GM12874 (cell line): ENCODE measurements around the gene CDK5RAP2.

Source experiments
- TF ChIP-seq, protein P1 (sequence below): IDR thresholded peaks from 2 replicates; pipeline ENCODE4 v1.5.1; 2011; ENCODE audit warnings: low read depth, mild to moderate bottlenecking, control low read depth, low read length, moderate library complexity; ENCODE audit not compliant: insufficient read depth

CDK5RAP2 gene

DNA sequence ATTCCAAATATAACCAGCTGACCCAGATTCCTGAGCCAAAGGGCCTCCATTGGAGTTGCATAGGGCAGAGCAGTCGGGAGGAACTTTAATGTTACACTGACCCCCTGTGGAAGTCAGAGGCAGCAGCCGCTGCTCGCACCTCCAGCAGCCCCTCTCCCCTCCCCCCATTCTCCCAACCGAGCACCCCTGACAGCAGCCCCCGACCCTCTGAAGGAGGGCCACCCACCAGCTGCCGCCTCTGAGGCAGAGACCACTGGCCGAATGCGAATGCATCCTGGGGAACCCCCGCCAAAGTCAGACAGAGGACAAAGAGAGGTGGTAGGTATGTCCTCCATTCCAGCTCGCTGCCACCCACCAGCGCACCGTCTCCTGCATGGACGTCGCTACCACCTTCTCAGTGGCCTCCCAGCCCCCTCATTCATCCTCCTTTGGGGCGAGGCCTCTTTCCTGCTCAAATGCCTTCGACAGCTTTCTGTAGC lies 231.0 kb downstream of the CDK5RAP2 start:
- TF ChIP-seq, protein P1, sequence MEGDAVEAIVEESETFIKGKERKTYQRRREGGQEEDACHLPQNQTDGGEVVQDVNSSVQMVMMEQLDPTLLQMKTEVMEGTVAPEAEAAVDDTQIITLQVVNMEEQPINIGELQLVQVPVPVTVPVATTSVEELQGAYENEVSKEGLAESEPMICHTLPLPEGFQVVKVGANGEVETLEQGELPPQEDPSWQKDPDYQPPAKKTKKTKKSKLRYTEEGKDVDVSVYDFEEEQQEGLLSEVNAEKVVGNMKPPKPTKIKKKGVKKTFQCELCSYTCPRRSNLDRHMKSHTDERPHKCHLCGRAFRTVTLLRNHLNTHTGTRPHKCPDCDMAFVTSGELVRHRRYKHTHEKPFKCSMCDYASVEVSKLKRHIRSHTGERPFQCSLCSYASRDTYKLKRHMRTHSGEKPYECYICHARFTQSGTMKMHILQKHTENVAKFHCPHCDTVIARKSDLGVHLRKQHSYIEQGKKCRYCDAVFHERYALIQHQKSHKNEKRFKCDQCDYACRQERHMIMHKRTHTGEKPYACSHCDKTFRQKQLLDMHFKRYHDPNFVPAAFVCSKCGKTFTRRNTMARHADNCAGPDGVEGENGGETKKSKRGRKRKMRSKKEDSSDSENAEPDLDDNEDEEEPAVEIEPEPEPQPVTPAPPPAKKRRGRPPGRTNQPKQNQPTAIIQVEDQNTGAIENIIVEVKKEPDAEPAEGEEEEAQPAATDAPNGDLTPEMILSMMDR = peak; percentile 63

DNA sequence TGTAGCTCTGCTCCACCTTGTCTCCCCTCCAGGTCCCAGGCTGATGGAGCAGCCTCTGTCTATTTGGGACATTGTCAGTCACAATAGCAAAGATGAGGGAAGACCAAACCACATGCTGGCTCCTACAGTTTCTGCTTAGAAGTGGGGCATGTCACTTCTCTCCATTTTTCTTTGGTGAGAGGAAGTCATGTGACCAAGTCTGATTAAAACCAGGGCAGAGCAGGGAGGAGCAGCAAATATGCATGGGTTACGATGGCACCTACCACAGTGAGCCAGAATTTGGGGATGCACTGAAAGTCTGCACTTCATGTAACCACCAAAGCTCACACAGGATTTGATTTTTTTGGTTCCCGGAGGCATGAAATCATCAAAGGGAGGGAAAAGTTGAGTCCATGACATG lies 234.6 kb downstream of the CDK5RAP2 start:
- TF ChIP-seq, protein P1 = no peak

DNA sequence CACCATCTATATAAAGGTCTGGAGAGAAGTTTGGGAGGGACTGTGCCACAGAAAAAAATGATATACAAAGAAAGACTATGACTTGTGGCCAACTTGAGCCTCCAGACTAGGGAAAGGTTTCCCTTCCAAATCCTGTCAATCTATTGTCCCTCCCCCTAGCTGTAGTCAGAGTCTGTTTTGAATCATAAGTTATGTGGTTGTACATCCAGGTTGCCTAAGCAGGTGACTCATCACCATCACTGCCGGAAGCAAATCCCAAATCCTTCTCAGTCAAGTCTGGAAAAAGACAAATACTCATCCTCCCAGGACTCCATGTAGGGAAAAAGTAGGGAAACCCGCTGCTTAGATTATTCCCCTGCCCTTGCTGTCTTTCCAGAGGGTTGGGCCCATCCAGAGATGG lies 235.7 kb downstream of the CDK5RAP2 start:
- TF ChIP-seq, protein P1 = no peak

DNA sequence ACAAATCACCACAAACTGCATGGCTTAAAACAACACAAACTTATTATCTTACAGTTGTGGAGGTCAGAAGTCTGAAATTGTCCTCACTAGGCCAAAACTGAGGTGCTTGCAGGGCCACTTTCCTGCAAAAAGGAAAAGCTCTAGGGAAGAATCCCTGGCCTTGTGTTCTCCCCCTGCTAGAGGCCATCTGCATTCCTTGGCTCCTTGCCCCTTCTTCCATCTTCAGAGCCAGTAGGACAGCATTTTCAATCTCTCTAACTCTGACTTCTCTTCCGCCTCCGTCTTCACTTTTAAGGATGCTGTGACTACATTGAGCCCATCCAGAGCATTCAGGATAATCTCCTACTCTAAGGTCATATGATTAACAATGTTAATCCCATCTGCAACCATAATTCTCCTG lies 236.6 kb downstream of the CDK5RAP2 start:
- TF ChIP-seq, protein P1 = no peak
